Parathyroid adenoma (tissue), 2 donors: ENCODE results near the gene ATF2.

ENCODE experiments used
- H2AFZ ChIP-seq: fragments of 300-600 bp; sonication (generic); one replicate; pipeline ENCODE4 v1.7.0; 2017; ENCODE audit warnings: antibody characterized with exemption, mild to moderate bottlenecking
- H3K27ac ChIP-seq: fragments of 300-600 bp; sonication (generic); one replicate; pipeline ENCODE4 v1.7.0; 2017
- H3K27me3 ChIP-seq: fragments of 300-600 bp; sonication (generic); one replicate; pipeline ENCODE4 v1.7.0; 2017; ENCODE audit warnings: low read length; ENCODE audit not compliant: control insufficient read depth, insufficient read depth
- H3K36me3 ChIP-seq: fragments of 300-600 bp; sonication (generic); one replicate; pipeline ENCODE4 v1.7.0; 2017; ENCODE audit warnings: low read length; ENCODE audit not compliant: control insufficient read depth, insufficient read depth
- H3K4me1 ChIP-seq: fragments of 300-600 bp; sonication (generic); one replicate; pipeline ENCODE4 v1.7.0; 2017; ENCODE audit warnings: control low read depth
- H3K4me2 ChIP-seq: fragments of 300-600 bp; sonication (generic); one replicate; pipeline ENCODE4 v1.7.0; 2017; ENCODE audit warnings: low read length
- H3K4me3 ChIP-seq: fragments of 300-600 bp; sonication (generic); one replicate; pipeline ENCODE4 v1.7.0; 2017; ENCODE audit warnings: low read depth, low read length
- H3K79me2 ChIP-seq: fragments of 300-600 bp; sonication (generic); one replicate; pipeline ENCODE4 v1.7.0; 2017; ENCODE audit warnings: control low read depth
- H3K9ac ChIP-seq: fragments of 300-600 bp; sonication (generic); one replicate; pipeline ENCODE4 v1.7.0; 2017; ENCODE audit warnings: mild to moderate bottlenecking
- H3K9me3 ChIP-seq: fragments of 300-600 bp; sonication (generic); one replicate; pipeline ENCODE4 v1.7.0; 2017; ENCODE audit warnings: low read length; ENCODE audit not compliant: control insufficient read depth
- TF ChIP-seq, protein P1 (sequence below): fragments of 300-600 bp; sonication (generic); IDR thresholded peaks from one replicate; pipeline ENCODE4 v1.7.0; 2017; ENCODE audit warnings: antibody characterized with exemption, mild to moderate bottlenecking
- donor health status: primary hyperparathyroidism.

ATF2 gene

DNA sequence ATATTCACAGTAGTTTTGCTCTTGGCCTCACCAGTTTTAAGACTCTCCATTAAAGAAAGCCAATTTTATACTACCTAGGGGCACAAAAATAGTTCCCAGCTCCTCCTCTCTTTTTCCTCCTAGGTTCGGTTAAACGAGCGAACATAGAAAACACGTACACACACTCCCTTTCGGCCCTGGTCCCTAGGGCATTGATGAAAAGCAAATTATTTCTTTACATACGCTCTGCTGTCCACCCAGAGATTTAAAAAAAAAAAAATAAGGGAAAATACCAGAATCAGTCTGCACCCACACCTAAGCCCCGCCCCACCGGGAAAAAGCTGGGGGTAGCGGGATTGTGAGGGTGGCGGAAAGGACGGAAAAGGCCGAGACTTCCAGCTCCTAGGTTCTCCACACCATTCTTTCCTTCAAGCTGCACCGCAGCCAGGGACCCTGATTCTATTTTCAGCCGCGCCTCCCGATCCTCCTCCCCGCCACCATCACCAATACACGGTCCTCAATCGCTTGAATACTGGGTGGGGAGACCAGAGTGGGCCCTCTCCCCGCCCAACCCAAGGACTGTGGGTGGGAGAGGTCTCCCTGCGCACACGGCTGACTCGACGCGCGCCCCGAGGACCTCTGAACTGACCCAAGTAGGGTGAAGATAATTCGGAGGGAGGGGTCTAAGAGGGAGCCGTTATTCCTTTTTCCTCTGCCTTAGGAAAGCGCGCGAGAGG lies 769 bp downstream of the ATF2 start:
- no peaks in the 10 kb centered on the region for H3K9me3 ChIP-seq
- H3K27ac ChIP-seq = peak overlapping the region; percentile 89
- TF ChIP-seq, protein P1, sequence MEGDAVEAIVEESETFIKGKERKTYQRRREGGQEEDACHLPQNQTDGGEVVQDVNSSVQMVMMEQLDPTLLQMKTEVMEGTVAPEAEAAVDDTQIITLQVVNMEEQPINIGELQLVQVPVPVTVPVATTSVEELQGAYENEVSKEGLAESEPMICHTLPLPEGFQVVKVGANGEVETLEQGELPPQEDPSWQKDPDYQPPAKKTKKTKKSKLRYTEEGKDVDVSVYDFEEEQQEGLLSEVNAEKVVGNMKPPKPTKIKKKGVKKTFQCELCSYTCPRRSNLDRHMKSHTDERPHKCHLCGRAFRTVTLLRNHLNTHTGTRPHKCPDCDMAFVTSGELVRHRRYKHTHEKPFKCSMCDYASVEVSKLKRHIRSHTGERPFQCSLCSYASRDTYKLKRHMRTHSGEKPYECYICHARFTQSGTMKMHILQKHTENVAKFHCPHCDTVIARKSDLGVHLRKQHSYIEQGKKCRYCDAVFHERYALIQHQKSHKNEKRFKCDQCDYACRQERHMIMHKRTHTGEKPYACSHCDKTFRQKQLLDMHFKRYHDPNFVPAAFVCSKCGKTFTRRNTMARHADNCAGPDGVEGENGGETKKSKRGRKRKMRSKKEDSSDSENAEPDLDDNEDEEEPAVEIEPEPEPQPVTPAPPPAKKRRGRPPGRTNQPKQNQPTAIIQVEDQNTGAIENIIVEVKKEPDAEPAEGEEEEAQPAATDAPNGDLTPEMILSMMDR = no peak
- no peaks in the 10 kb centered on the region for H3K36me3 ChIP-seq
- H2AFZ ChIP-seq = peak overlapping the region; percentile 92
- peak overlapping the region; percentile 90 for H3K4me2 ChIP-seq
- peak overlapping the region; percentile 86 for H3K9ac ChIP-seq
- peak overlapping the region; percentile 97 for H3K4me3 ChIP-seq
- peaks cover 17% of the 10 kb centered on the region for H3K79me2 ChIP-seq
- H3K4me1 ChIP-seq = peaks cover 2% of the 10 kb centered on the region
- H3K27me3 ChIP-seq = no peaks in the 10 kb centered on the region

DNA sequence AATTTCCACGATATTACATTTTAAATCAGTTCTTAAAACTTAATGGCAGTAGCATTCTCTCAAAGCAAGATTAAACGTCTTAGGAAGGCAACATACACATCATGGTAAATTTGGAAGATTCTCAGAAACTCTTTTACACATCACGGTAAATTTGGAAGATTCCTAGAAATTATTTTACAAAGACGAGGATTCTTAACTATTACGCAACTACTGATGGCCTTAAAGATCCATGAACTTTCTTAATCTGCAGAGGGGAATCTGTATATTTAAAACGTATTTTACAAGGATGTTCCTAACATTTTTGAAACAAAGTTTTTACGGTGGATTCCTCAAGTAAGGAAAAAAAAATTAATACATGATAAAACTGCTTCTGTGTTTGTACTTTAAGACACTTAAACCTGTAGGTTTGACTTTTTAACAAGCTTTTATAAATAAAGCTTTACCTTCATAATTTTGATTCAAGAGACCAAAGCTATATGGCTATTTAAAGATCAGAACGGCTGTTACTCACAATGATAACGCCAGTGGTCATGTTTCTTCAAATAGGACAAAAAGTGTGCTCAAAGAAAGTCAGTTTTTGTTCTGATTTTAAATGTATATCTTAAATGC lies 1.7 kb downstream of the ATF2 start:
- Histone ChIP-seq H3K27ac (no peak overlapping the region), H2AFZ (no peak overlapping the region), H3K79me2 (peaks cover 26% of the 10 kb centered on the region), H3K9ac (no peak overlapping the region), H3K9me3 (no peaks in the 10 kb centered on the region), H3K4me3 (peak overlapping the region; percentile 97), H3K36me3 (no peaks in the 10 kb centered on the region), H3K27me3 (no peaks in the 10 kb centered on the region), H3K4me2 (peak overlapping the region; percentile 90), H3K4me1 (peaks cover 2% of the 10 kb centered on the region)
- TF ChIP-seq, protein P1 = no peak

DNA sequence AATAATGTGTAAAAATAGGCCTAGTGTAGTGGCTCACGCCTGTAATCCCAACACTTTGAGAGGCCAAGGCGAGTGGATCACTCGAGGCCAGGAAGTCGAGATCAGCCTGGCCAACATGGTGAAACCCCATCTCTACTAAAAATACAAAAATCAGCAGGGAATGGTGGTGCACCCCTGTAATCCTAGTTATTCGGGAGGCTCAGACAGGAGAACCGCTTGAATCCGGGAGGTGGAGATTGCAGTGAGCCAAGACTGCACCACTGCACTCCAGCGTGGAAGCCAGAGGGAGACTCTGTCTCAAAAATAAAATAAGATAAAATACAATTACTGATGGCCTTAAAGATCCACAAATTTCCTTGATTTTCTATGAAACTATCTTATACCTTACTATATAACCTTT lies 3.8 kb downstream of the ATF2 start:
- no peaks in the 10 kb centered on the region for H3K9me3 ChIP-seq
- TF ChIP-seq, protein P1 = no peak

DNA sequence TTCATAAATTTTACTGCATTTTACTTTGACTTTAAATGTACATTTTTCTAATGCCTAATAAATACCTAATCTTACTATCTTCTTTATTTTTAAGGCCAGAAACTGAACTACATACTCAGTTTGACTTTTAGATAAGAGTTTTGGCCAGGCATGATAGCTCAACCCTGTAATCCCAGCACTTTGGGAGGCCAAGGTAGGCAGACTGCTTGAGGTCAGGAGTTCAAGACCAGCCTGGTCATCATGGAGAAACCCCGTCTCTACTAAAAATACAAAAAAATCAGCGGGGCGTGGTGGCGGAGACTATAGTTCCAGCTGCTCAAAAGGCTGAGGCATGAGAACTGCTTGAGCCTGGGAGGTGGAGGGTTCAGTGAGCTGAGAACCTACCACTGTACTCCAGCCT lies 9.1 kb downstream of the ATF2 start:
- H3K4me1 ChIP-seq = no peaks in the 10 kb centered on the region
- no peak overlapping the region for H3K9ac ChIP-seq
- H2AFZ ChIP-seq = no peak overlapping the region
- no peaks in the 10 kb centered on the region for H3K36me3 ChIP-seq
- H3K4me2 ChIP-seq = no peak overlapping the region
- peaks cover 61% of the 10 kb centered on the region for H3K79me2 ChIP-seq
- H3K4me3 ChIP-seq = no peak overlapping the region
- TF ChIP-seq, protein P1 = no peak
- no peak overlapping the region for H3K27ac ChIP-seq
- H3K9me3 ChIP-seq = no peaks in the 10 kb centered on the region
- H3K27me3 ChIP-seq = no peaks in the 10 kb centered on the region

More for the DNA sequence above, 3.8 kb downstream of the ATF2 start:
- H3K4me2 ChIP-seq = no peak overlapping the region
- H3K27me3 ChIP-seq = no peaks in the 10 kb centered on the region
- no peak overlapping the region for H3K4me3 ChIP-seq
- H3K27ac ChIP-seq = no peak overlapping the region
- H3K4me1 ChIP-seq = peaks cover 2% of the 10 kb centered on the region
- peaks cover 38% of the 10 kb centered on the region for H3K79me2 ChIP-seq
- H3K36me3 ChIP-seq = no peaks in the 10 kb centered on the region
- H3K9ac ChIP-seq = no peak overlapping the region
- H2AFZ ChIP-seq = no peak overlapping the region
